22Rv1 (cell line): ENCODE measurements around the gene BAIAP3.

ENCODE experiments used
- ZFX ChIP-seq: fragments of 450-650 bp; IDR thresholded peaks from 2 replicates; pipeline ENCODE4 v1.6.1; 2017; ENCODE audit warnings: antibody characterized with exemption, borderline replicate concordance
- TF ChIP-seq, protein P1 (sequence below): fragments of 450-650 bp; IDR thresholded peaks from 2 replicates; pipeline ENCODE4 v1.5.1; 2017; ENCODE audit warnings: mild to moderate bottlenecking

DNA sequence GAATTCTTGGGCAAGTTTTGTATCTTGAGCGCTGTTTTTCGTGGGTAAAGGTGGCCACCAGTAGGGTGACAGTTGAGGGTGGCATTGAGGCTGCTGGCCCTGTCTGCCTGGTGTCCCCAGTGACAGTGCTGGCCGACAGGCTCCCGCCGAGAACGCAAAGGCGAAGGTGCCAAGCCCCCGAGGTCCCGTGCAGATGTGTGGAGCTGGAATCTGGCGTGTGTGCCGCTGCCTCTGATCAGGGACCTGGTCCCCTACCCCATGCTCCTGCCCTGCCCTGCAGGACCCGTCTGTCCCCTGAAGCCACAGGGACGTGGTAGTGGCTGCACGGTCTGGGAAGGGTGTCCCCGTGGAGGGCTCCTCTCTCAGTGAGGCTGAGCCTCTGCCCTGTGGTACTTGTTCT, 20.5 kb upstream of the BAIAP3 start:
- TF ChIP-seq, protein P1, sequence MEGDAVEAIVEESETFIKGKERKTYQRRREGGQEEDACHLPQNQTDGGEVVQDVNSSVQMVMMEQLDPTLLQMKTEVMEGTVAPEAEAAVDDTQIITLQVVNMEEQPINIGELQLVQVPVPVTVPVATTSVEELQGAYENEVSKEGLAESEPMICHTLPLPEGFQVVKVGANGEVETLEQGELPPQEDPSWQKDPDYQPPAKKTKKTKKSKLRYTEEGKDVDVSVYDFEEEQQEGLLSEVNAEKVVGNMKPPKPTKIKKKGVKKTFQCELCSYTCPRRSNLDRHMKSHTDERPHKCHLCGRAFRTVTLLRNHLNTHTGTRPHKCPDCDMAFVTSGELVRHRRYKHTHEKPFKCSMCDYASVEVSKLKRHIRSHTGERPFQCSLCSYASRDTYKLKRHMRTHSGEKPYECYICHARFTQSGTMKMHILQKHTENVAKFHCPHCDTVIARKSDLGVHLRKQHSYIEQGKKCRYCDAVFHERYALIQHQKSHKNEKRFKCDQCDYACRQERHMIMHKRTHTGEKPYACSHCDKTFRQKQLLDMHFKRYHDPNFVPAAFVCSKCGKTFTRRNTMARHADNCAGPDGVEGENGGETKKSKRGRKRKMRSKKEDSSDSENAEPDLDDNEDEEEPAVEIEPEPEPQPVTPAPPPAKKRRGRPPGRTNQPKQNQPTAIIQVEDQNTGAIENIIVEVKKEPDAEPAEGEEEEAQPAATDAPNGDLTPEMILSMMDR: no peak
- TF ChIP-seq ZFX: no peak
